ENCODE results near the gene SPG7.
A peak's percentile ranks its signal among the peaks of the same experiment; 100 is the strongest.

Gene SPG7

GRCh38 chr16:89493776-89494175 lies 14.4 kb upstream of the SPG7 start:
- DNase-seq (ENCODE audit: low read depth): no peak
- H3K4me3 ChIP-seq (replicated peaks; ENCODE audit: low read depth, low read length): no peak overlapping the region
- no peak for TF ChIP-seq CTCF (IDR thresholded peaks at IDR 0.05; ENCODE audit: low read length, missing control alignments)

GRCh38 chr16:89495121-89495520 lies 13.1 kb upstream of the SPG7 start:
- no peak overlapping the region for H3K4me3 ChIP-seq (replicated peaks; ENCODE audit: low read depth, low read length)
- TF ChIP-seq CTCF (IDR thresholded peaks at IDR 0.05; ENCODE audit: low read length, missing control alignments): no peak
- DNase-seq (ENCODE audit: low read depth): peak; percentile 45

GRCh38 chr16:89498839-89499238 lies 9.4 kb upstream of the SPG7 start:
- H3K4me3 ChIP-seq (replicated peaks; ENCODE audit: low read depth, low read length): no peak overlapping the region
- TF ChIP-seq CTCF (IDR thresholded peaks at IDR 0.05; ENCODE audit: low read length, missing control alignments): no peak
- DNase-seq (ENCODE audit: low read depth): no peak

GRCh38 chr16:89499767-89500166 lies 8.4 kb upstream of the SPG7 start:
- no peak for DNase-seq (ENCODE audit: low read depth)
- TF ChIP-seq CTCF (IDR thresholded peaks at IDR 0.05; ENCODE audit: low read length, missing control alignments): no peak
- no peak overlapping the region for H3K4me3 ChIP-seq (replicated peaks; ENCODE audit: low read depth, low read length)

GRCh38 chr16:89502081-89502843 lies 5.9 kb upstream of the SPG7 start:
- peak; percentile 37 for DNase-seq (ENCODE audit: low read depth)

GRCh38 chr16:89504091-89504490 lies 4.1 kb upstream of the SPG7 start:
- no peak for TF ChIP-seq CTCF (IDR thresholded peaks at IDR 0.05; ENCODE audit: low read length, missing control alignments)

More at GRCh38 chr16:89502081-89502843, 5.9 kb upstream of the SPG7 start:
- TF ChIP-seq CTCF (IDR thresholded peaks at IDR 0.05; ENCODE audit: low read length, missing control alignments): no peak
- H3K4me3 ChIP-seq (replicated peaks; ENCODE audit: low read depth, low read length): no peak overlapping the region

More at GRCh38 chr16:89504091-89504490, 4.1 kb upstream of the SPG7 start:
- no peak for DNase-seq (ENCODE audit: low read depth)
- no peak overlapping the region for H3K4me3 ChIP-seq (replicated peaks; ENCODE audit: low read depth, low read length)
